B cell (primary cell): ENCODE data around the gene UTRN.

ENCODE experiments used
- CTCF ChIP-seq: fragments of 200-600 bp; IDR thresholded peaks from one replicate; pipeline ENCODE4 v1.8.0; 2022; ENCODE audit warnings: antibody characterized with exemption, mild to moderate bottlenecking
- EZH2 ChIP-seq: IDR thresholded peaks from 2 replicates; pipeline ENCODE4 v1.6.1; 2012; ENCODE audit warnings: borderline replicate concordance, low read depth, mild to moderate bottlenecking, moderate library complexity, low read length; ENCODE audit not compliant: insufficient read depth, poor library complexity, severe bottlenecking

- TF ChIP-seq CTCF (no peak), EZH2 (no peak)
Measured at GRCh38 chr6:144298194-144298593, 13.1 kb downstream of the UTRN start.
